Keratinocyte (primary cell): ENCODE measurements around the gene STK11.

Experiments used
- EZH2 ChIP-seq: IDR thresholded peaks from one replicate; pipeline ENCODE4 v1.6.1; 2012; ENCODE audit warnings: inconsistent platforms, mild to moderate bottlenecking, low read length, moderate library complexity
- TF ChIP-seq, protein P1 (sequence below), 3 experiments: IDR thresholded peaks in 1 of 3; conservative IDR thresholded peaks in 1 of 3; optimal IDR thresholded peaks in 1 of 3; 2 replicates in 2 of 3; 3 replicates in 1 of 3; pipeline versions ENCODE3 to v1.5.1; 2011; ENCODE audit warnings: low read length in 3 of 3, mild to moderate bottlenecking in 3 of 3, moderate library complexity in 2 of 3, control low read depth in 1 of 3, inconsistent platforms in 1 of 3; ENCODE audit not compliant: insufficient read depth in 2 of 3; ENCODE audit errors: extremely low read depth in 1 of 3

DNA sequence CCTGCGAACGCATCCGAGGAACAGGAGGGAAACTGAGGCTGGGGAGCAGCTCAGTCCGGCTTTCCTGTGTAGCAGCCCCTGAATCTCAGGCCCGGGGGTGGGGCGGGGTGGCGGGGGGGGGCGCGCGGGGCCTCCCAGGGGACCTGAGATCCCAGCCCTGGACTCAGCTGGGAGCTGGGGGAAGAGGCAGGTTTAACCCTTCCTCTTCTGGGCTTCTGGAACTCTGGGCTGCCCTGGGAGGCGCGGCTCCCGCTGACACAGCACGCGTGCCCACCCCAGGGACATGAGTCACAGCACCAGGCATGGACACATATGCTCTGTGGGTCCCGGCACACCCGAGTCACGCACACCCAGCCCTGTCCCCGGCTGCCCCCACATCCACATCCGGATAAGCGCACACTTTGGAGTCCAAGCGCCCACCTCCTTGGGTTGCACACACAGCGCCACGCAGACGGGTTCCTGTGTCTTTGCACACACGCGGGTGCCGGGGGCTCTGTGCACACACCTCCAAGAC lies 60.1 kb downstream of the STK11 start:
- TF ChIP-seq, protein P1, sequence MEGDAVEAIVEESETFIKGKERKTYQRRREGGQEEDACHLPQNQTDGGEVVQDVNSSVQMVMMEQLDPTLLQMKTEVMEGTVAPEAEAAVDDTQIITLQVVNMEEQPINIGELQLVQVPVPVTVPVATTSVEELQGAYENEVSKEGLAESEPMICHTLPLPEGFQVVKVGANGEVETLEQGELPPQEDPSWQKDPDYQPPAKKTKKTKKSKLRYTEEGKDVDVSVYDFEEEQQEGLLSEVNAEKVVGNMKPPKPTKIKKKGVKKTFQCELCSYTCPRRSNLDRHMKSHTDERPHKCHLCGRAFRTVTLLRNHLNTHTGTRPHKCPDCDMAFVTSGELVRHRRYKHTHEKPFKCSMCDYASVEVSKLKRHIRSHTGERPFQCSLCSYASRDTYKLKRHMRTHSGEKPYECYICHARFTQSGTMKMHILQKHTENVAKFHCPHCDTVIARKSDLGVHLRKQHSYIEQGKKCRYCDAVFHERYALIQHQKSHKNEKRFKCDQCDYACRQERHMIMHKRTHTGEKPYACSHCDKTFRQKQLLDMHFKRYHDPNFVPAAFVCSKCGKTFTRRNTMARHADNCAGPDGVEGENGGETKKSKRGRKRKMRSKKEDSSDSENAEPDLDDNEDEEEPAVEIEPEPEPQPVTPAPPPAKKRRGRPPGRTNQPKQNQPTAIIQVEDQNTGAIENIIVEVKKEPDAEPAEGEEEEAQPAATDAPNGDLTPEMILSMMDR (optimal IDR thresholded peaks at IDR 0.05 in 1 of 3, IDR thresholded peaks at IDR 0.05 in 1 of 3, conservative IDR thresholded peaks at IDR 0.05 in 1 of 3; ENCODE audit: extremely low read depth in 1 of 3, insufficient read depth in 2 of 3, low read length in 3 of 3): no peak
- no peak for TF ChIP-seq EZH2
